ENCODE data around the gene OR6K3.

The OR6K3 gene

DNA sequence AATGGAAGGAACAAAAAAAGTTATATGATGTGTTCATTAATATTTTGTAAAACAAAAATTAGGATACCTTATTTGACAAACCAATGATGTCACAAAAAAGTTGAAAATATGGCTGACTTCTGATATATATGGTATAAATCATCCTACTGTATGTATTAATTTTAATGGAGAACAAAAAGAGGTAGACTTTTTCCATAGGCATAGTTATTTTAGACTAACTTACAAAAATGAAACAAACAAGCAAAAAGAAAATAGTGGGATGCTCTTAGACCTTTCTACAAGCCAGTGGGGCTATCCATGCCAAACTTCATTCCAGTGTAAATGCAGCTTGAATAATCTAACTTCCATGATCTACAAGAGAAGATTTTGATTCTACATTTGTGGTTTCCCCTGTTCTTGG lies 33.5 kb downstream of the OR6K3 start:
- Histone ChIP-seq H3K27ac (no peak overlapping the region), H3K4me3 (no peak overlapping the region), H3K36me3 (no peaks in the 10 kb centered on the region), H3K4me1 (no peaks in the 10 kb centered on the region), H3K27me3 (no peaks in the 10 kb centered on the region), H3K9me3 (no peaks in the 10 kb centered on the region)
- TF ChIP-seq, protein P1, sequence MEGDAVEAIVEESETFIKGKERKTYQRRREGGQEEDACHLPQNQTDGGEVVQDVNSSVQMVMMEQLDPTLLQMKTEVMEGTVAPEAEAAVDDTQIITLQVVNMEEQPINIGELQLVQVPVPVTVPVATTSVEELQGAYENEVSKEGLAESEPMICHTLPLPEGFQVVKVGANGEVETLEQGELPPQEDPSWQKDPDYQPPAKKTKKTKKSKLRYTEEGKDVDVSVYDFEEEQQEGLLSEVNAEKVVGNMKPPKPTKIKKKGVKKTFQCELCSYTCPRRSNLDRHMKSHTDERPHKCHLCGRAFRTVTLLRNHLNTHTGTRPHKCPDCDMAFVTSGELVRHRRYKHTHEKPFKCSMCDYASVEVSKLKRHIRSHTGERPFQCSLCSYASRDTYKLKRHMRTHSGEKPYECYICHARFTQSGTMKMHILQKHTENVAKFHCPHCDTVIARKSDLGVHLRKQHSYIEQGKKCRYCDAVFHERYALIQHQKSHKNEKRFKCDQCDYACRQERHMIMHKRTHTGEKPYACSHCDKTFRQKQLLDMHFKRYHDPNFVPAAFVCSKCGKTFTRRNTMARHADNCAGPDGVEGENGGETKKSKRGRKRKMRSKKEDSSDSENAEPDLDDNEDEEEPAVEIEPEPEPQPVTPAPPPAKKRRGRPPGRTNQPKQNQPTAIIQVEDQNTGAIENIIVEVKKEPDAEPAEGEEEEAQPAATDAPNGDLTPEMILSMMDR (IDR thresholded peaks at IDR 0.05) = no peak
- no peak for DNase-seq
- intact Hi-C loops (cut with DNase I; ENCODE audit: low total_unique reads) = no loop called here

DNA sequence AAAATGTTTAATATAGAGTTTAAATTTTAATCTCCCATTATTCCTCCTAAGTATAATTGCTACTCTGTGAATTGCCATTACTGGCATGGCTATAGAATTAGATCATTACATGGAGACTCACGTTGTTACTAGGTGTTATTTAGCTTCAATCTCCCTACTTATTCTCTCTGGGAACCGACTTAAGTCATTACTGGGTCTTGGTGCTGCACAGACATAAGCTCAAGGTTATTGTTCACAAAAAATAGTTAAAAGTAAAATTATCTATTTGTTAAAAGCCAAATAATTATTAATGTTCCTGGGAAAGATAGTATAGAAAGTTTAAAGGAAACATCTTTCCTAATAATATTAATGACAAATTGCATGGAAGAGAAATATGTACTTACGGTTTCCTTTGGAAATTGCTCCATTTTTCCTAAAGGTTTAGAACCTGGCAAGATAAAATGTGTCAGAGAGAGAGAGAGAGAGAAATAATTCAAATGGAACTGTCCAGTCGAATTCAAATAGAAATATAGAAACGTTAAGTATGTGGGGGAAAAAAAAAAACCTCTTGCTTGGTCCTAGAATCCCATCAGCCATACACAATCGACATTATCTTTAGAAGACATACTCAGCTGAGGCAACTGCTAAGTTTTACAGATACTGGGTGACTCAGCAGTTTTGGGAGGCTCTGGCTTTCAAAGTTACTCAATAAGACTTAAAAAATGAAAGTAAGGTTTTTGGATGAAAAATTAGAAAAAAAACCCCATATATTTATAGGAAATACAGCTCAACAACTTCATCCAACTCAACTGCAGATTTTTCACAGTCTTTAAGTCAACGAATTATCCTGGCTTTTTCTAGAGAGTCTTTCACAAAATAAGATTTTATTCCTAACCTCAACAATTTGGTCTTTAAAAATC lies 34.2 kb downstream of the OR6K3 start, which contains the start of gene SPTA1:
TSS of gene SPTA1 (minus strand) at position 605 of the 899 bp plus-strand sequence. CDS start at position 407, 198 bp downstream.
- no peak for DNase-seq
- Histone ChIP-seq H3K27ac (no peak within 1 kb of the TSS), H3K9me3 (no peaks in the 10 kb centered on the region), H3K27me3 (no peaks in the 10 kb centered on the region), H3K36me3 (no peaks in the 10 kb centered on the region), H3K4me3 (no peak within 1 kb of the TSS), H3K4me1 (no peaks in the 10 kb centered on the region)
- TF ChIP-seq, protein P1 (IDR thresholded peaks at IDR 0.05) = no peak
- intact Hi-C loops (cut with DNase I; ENCODE audit: low total_unique reads) = no loop called here

DNA sequence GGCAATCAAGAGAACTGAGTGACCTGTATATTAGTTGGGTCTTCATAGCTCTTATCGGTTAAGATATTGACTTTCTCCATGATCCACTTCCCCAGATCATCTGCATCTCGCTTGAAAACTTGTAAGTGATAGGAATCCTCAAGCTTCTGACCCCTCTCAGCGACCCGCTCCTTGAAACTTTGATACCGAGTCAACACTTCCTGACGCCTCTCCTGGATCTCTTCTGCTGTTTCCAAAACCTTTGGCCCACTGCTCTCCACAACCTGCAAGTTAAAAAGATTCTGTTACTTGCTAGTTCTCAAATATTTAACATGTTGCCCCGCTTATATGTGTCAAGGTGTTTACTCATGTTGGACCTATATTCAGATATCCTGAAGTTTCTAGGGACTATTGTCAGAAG lies 35.4 kb downstream of the OR6K3 start:
- no peak for DNase-seq
- H3K27ac ChIP-seq = no peak overlapping the region
- intact Hi-C loops (cut with DNase I; ENCODE audit: low total_unique reads) = no loop called here
- no peaks in the 10 kb centered on the region for H3K27me3 ChIP-seq
- no peak overlapping the region for H3K4me3 ChIP-seq
- no peaks in the 10 kb centered on the region for H3K9me3 ChIP-seq
- H3K4me1 ChIP-seq = no peaks in the 10 kb centered on the region
- TF ChIP-seq, protein P1 (IDR thresholded peaks at IDR 0.05) = no peak
- H3K36me3 ChIP-seq = no peaks in the 10 kb centered on the region

DNA sequence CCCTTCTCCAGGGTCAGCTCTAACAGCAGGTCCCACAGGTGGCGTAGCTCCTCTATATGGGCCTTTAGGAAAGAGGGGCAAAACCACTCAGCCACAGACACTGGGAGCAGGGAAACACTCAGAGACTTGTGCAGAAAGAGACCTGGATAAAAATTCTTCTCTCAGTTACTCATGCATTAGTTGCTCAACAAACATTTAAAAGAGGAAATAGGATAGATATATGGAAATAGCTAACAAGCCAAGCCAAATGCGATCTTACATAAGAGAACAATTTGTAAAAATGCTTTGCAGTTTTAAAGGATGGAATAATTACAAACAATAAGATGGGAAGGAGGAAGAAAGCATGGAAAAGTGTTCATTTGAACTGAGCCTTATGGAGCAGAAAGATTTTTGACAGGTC lies 38.9 kb downstream of the OR6K3 start:
- no peaks in the 10 kb centered on the region for H3K9me3 ChIP-seq
- H3K27me3 ChIP-seq = no peaks in the 10 kb centered on the region
- H3K27ac ChIP-seq = no peak overlapping the region
- H3K4me3 ChIP-seq = no peak overlapping the region
- no peaks in the 10 kb centered on the region for H3K4me1 ChIP-seq
- intact Hi-C loops (cut with DNase I; ENCODE audit: low total_unique reads) = no loop called here
- TF ChIP-seq, protein P1 (IDR thresholded peaks at IDR 0.05) = no peak
- no peak for DNase-seq
- no peaks in the 10 kb centered on the region for H3K36me3 ChIP-seq

DNA sequence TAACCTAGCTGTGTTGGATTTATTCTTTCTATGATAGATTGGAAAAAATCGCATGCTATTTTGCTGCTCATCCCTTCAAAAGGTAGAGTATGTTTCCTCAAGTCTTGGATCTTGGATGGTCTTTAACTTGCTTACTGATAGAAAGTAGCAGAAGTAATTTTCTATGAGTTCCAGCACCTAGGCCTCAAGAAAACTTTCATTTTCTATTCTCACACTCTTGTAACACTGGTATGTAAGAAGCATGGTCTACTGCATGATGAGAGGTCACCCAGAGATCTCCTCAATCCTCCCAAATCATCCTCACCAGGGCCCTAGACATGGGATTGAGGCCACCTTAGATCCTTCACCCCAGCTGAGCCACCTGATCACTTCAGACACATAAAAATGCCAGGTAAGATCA lies 41.2 kb downstream of the OR6K3 start:
- intact Hi-C loops (cut with DNase I; ENCODE audit: low total_unique reads) = no loop called here
- no peaks in the 10 kb centered on the region for H3K36me3 ChIP-seq
- H3K4me1 ChIP-seq = no peaks in the 10 kb centered on the region
- TF ChIP-seq, protein P1 (IDR thresholded peaks at IDR 0.05) = no peak
- H3K4me3 ChIP-seq = no peak overlapping the region
- H3K27me3 ChIP-seq = no peaks in the 10 kb centered on the region
- DNase-seq = no peak
- no peaks in the 10 kb centered on the region for H3K9me3 ChIP-seq
- no peak overlapping the region for H3K27ac ChIP-seq
